Loucy (cell line): ENCODE data around the gene MYLK3.

Experiments used
- H2AFZ ChIP-seq: fragments of 200-600 bp; sonication (generic); 2 replicates; pipeline ENCODE4 v1.6.0; 2016; ENCODE audit warnings: antibody characterized with exemption, mild to moderate bottlenecking, low read length, moderate library complexity
- H3F3A ChIP-seq: fragments of 200-600 bp; 2 replicates; pipeline ENCODE4 v1.6.0; 2016; ENCODE audit warnings: antibody characterized with exemption, low read depth, mild to moderate bottlenecking
- H3K27me3 ChIP-seq: fragments of 200-600 bp; sonication (generic); 2 replicates; pipeline ENCODE4 v1.6.1; 2014; ENCODE audit warnings: low read length, mild to moderate bottlenecking; ENCODE audit not compliant: insufficient read depth, poor library complexity, severe bottlenecking
- H3K36me3 ChIP-seq: fragments of 200-600 bp; sonication (generic); 2 replicates; pipeline ENCODE4 v1.6.1; 2016; ENCODE audit warnings: low read length; ENCODE audit not compliant: insufficient read depth
- H3K4me1 ChIP-seq: fragments of 200-600 bp; sonication (generic); 2 replicates; pipeline ENCODE4 v1.5.1; 2014; ENCODE audit warnings: low read length, mild to moderate bottlenecking; ENCODE audit not compliant: insufficient read depth, poor library complexity, severe bottlenecking
- H3K4me2 ChIP-seq: fragments of 200-600 bp; sonication (generic); 2 replicates; pipeline ENCODE4 v1.6.0; 2014; ENCODE audit warnings: antibody characterized with exemption, low read length, low read depth, mild to moderate bottlenecking; ENCODE audit not compliant: poor library complexity, severe bottlenecking
- H3K4me3 ChIP-seq: fragments of 200-600 bp; sonication (generic); 2 replicates; pipeline ENCODE4 v1.5.1; 2014; ENCODE audit warnings: low read length, mild to moderate bottlenecking, mixed read lengths; ENCODE audit not compliant: poor library complexity, severe bottlenecking
- H3K79me2 ChIP-seq: fragments of 200-600 bp; sonication (generic); 2 replicates; pipeline ENCODE4 v1.6.1; 2014; ENCODE audit warnings: low read length; ENCODE audit not compliant: insufficient read depth
- H3K9ac ChIP-seq: fragments of 200-600 bp; sonication (generic); 2 replicates; pipeline ENCODE4 v1.6.0; 2014; ENCODE audit warnings: mild to moderate bottlenecking, low read depth, low read length, moderate library complexity; ENCODE audit not compliant: poor library complexity, severe bottlenecking
- H3K9me2 ChIP-seq: fragments of 200-600 bp; sonication (generic); replicated peaks from 2 replicates; pipeline ENCODE4 v1.6.1; 2016; ENCODE audit warnings: low read depth, low read length, mixed read lengths
- H3K9me3 ChIP-seq: fragments of 200-600 bp; sonication (generic); 2 replicates; pipeline ENCODE4 v1.6.1; 2014; ENCODE audit warnings: mild to moderate bottlenecking, antibody characterized with exemption, low read length, low read depth; ENCODE audit not compliant: insufficient read depth
- H4K20me1 ChIP-seq: fragments of 200-600 bp; sonication (generic); 2 replicates; pipeline ENCODE4 v1.6.0; 2014; ENCODE audit warnings: antibody characterized with exemption, low read length, mild to moderate bottlenecking; ENCODE audit not compliant: insufficient read depth, poor library complexity, severe bottlenecking
- CTCF ChIP-seq: fragments of 200-600 bp; sonication (generic); conservative IDR thresholded peaks from 2 replicates; pipeline ENCODE4 v1.5.1; 2014; ENCODE audit warnings: mild to moderate bottlenecking, antibody characterized with exemption, low read length
- EZH2phosphoT487 ChIP-seq: fragments of 200-600 bp; IDR thresholded peaks from 2 replicates; pipeline ENCODE4 v1.6.1; 2018; ENCODE audit warnings: antibody characterized with exemption, mild to moderate bottlenecking, moderate library complexity, borderline replicate concordance

MYLK3 gene

GRCh38 chr16:46691726-46692125, 56.4 kb downstream of the MYLK3 start:
- H3F3A ChIP-seq = no peaks in the 10 kb centered on the region
- H2AFZ ChIP-seq = no peak overlapping the region
- H3K36me3 ChIP-seq = peaks cover 29% of the 10 kb centered on the region; the same call in 1 of the 2 replicates
- TF ChIP-seq EZH2phosphoT487 (no peak), CTCF (no peak)
- H3K9me3 ChIP-seq = no peaks in the 10 kb centered on the region
- H3K79me2 ChIP-seq = peaks cover 52% of the 10 kb centered on the region
- peak overlapping the region; percentile 98 for H3K4me2 ChIP-seq
- H3K4me1 ChIP-seq = peaks cover 33% of the 10 kb centered on the region
- no peaks in the 10 kb centered on the region for H3K9me2 ChIP-seq
- H4K20me1 ChIP-seq = peaks cover 50% of the 10 kb centered on the region
- peak overlapping the region; percentile 89 for H3K9ac ChIP-seq
- no peaks in the 10 kb centered on the region for H3K27me3 ChIP-seq
- H3K4me3 ChIP-seq = peak overlapping the region; percentile 92

GRCh38 chr16:46690281-46691178, 57.6 kb downstream of the MYLK3 start:
- Histone ChIP-seq H4K20me1 (peaks cover 62% of the 10 kb centered on the region), H3K27me3 (no peaks in the 10 kb centered on the region), H3F3A (no peaks in the 10 kb centered on the region), H3K4me1 (peaks cover 43% of the 10 kb centered on the region), H3K79me2 (peaks cover 64% of the 10 kb centered on the region), H3K9ac (peak overlapping the region; percentile 89), H3K36me3 (peaks cover 18% of the 10 kb centered on the region; the same call in 1 of the 2 replicates), H2AFZ (peak overlapping the region; percentile 94; the same call in 1 of the 2 replicates), H3K4me3 (peak overlapping the region; percentile 92), H3K9me3 (no peaks in the 10 kb centered on the region), H3K4me2 (peak overlapping the region; percentile 98), H3K9me2 (no peaks in the 10 kb centered on the region)
- TF ChIP-seq CTCF (no peak; the same call in 1 of the 2 replicates), EZH2phosphoT487 (no peak)

DNA sequence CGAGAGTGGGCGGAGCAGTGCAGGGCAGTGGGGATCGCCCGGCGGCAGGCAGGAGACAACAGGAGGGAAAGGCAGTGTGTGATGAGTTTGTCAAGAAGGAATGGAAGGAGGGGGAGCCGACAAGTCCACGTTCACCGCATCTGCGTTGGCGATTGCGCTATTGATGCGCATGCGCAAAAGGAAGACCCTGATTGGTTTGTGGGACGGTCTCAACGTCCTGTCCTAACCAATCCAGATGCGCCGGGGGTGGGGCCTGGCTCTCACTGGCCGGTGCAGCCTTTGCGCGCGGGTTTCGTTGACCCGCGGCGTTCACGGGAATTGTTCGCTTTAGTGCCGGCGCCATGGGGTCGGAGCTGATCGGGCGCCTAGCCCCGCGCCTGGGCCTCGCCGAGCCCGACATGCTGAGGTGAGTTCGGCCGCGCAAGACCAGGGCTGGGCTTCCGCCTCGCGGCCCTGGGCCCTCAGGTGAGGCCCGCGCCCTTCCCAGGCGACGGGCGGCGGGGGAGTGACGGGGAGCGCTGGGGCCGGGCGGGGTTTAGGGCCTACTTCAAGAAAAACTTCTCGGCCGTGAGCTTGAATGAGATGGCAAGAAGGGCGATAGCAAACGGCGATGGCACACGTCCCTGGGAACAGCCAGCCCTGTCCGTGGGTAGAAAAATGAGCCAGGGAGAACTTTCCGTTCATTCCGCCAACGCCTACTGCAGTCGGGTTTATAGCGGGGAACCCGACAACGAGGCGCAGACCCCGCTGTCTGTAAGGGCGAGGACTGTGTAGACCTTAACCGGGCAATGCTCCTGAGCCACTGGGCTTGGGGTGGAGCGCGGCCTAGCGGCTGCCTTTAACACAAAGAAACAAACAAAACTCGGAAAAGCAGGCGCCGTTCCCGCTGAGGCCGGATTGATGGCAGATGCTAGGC, 58.5 kb downstream of the MYLK3 start, which contains the start of gene ORC6:
ORC6 (plus strand) TSS at position 295 of the 916 bp plus-strand sequence; CDS start at position 342, 47 bp downstream.
- Histone ChIP-seq H3K9me2 (no peaks in the 10 kb centered on the region), H3K9me3 (no peaks in the 10 kb centered on the region), H3K4me3 (peak within 1 kb of the TSS; percentile 92), H3K9ac (peak within 1 kb of the TSS; percentile 89), H3K36me3 (peaks cover 8% of the 10 kb centered on the region; the same call in 1 of the 2 replicates), H3K27me3 (no peaks in the 10 kb centered on the region), H3F3A (no peaks in the 10 kb centered on the region), H3K4me2 (peak within 1 kb of the TSS; percentile 98), H3K79me2 (peaks cover 73% of the 10 kb centered on the region), H3K4me1 (peaks cover 48% of the 10 kb centered on the region), H2AFZ (peak within 1 kb of the TSS; percentile 94), H4K20me1 (peaks cover 68% of the 10 kb centered on the region)
- TF ChIP-seq EZH2phosphoT487 = no peak
- TF ChIP-seq CTCF = peak; percentile 66
